Peyer's patch (tissue), 4 donors: ENCODE measurements around the gene H2BK1. TPM values are rescaled to one million over a fixed set of nuclear protein-coding genes. Genes with fewer than 3 reads are reported as not detected.

Experiments used
- DNase-seq, 3 donors: peaks; one replicate each; pipeline ENCODE4 v3.0.0-alpha.2; 2017 to 2019
- H3K27ac ChIP-seq, 4 donors: fragments of 200-600 bp; sonication (generic); one replicate each; pipeline ENCODE4 v1.5.1; 2016 to 2019
- H3K27me3 ChIP-seq, 2 donors: fragments of 200-600 bp; sonication (generic); one replicate each; pipeline ENCODE4 v1.5.1; 2019
- H3K36me3 ChIP-seq, 3 donors: fragments of 200-600 bp; sonication (generic); one replicate each; pipeline ENCODE4 v1.5.1; 2016 to 2019
- H3K4me1 ChIP-seq, 4 donors: fragments of 200-600 bp; sonication (generic); one replicate each; pipeline ENCODE4 v1.5.1; 2016 to 2019
- H3K4me3 ChIP-seq, 4 donors: fragments of 200-600 bp; sonication (generic); 1 replicate in 3 of 4; 2 replicates in 1 of 4; pipeline ENCODE4 v1.5.1; 2016 to 2019; ENCODE audit warnings: mild to moderate bottlenecking in 1 of 4
- H3K9me3 ChIP-seq, 4 donors: fragments of 200-600 bp; sonication (generic); one replicate each; pipeline ENCODE4 v1.5.1; 2016 to 2019; ENCODE audit warnings: mild to moderate bottlenecking in 1 of 4
- CTCF ChIP-seq, 6 experiments: fragments of 450-650 bp in 4 of 6; fragments of 200-600 bp in 2 of 6; sonication (generic) in 1 of 6; IDR thresholded peaks; one replicate each; pipeline ENCODE4 v1.5.1; 2017 to 2019; ENCODE audit warnings: antibody characterized with exemption in 6 of 6, mild to moderate bottlenecking in 3 of 6, moderate library complexity in 1 of 6
- POLR2A ChIP-seq, 2 donors: fragments of 450-650 bp; IDR thresholded peaks; one replicate each; pipeline ENCODE4 v1.5.1; 2017; ENCODE audit warnings: antibody characterized with exemption in 2 of 2, mild to moderate bottlenecking in 2 of 2, moderate library complexity in 2 of 2
- total RNA-seq, 4 donors: library from RNA; depleted of rRNA; stranded (reverse); fragments of >200 nt; gene quantifications; one replicate each; pipeline ENCODE4 v1.1.0, GENCODE V29; 2016

H2BK1 gene
- total RNA-seq, 4 donors from 2014 or later, result not detected

GRCh38 chr7:151232917-151233701 is 22.8 kb upstream of the H2BK1 start:
- peak in 2 of 3 donors; percentile 37 to 60 for DNase-seq
- H3K27me3 ChIP-seq, result no peaks in the 10 kb centered on the region
- H3K36me3 ChIP-seq, result peaks cover 0 to 32% (median 0%) of the 10 kb centered on the region in 3 donors
- peaks cover 0 to 14% (median 7%) of the 10 kb centered on the region in 4 donors for H3K4me1 ChIP-seq
- H3K4me3 ChIP-seq, result peak overlapping the region; percentile 92 to 100 (median 94)
- no peaks in the 10 kb centered on the region for H3K9me3 ChIP-seq
- peak overlapping the region; percentile 78 to 90 (median 82) for H3K27ac ChIP-seq
- TF ChIP-seq POLR2A (IDR thresholded peaks at IDR 0.05) (no peak), CTCF (IDR thresholded peaks at IDR 0.05) (no peak)

GRCh38 chr7:151232091-151232916 is 22.0 kb upstream of the H2BK1 start, which contains the start of gene CHPF2:
TSS of gene CHPF2 (plus strand) at chr7:151232483. CDS start at chr7:151234012, 1,529 bp downstream.
- Histone ChIP-seq H3K4me1 (peaks cover 0 to 19% (median 10%) of the 10 kb centered on the region in 4 donors), H3K9me3 (no peaks in the 10 kb centered on the region), H3K4me3 (peak within 1 kb of the TSS; percentile 92 to 100 (median 94)), H3K27ac (peak within 1 kb of the TSS; percentile 78 to 90 (median 82)), H3K36me3 (peaks cover 0 to 24% (median 0%) of the 10 kb centered on the region in 3 donors), H3K27me3 (no peaks in the 10 kb centered on the region)
- DNase-seq, result peak; percentile 90 to 97 (median 92)
- TF ChIP-seq POLR2A (IDR thresholded peaks at IDR 0.05) (peak; percentile 76 to 87), CTCF (IDR thresholded peaks at IDR 0.05) (no peak)

- TF ChIP-seq POLR2A (IDR thresholded peaks at IDR 0.05), result no peak
- no peak for TF ChIP-seq CTCF (IDR thresholded peaks at IDR 0.05)
- H3K4me1 ChIP-seq, result peaks cover 0 to 24% (median 14%) of the 10 kb centered on the region in 4 donors
- no peak for DNase-seq
- no peak overlapping the region for H3K4me3 ChIP-seq
- no peaks in the 10 kb centered on the region for H3K27me3 ChIP-seq
- no peak overlapping the region for H3K27ac ChIP-seq
- no peaks in the 10 kb centered on the region for H3K9me3 ChIP-seq
- peaks cover 0 to 14% (median 0%) of the 10 kb centered on the region in 3 donors for H3K36me3 ChIP-seq
Measured at GRCh38 chr7:151231080-151231479, 20.8 kb upstream of the H2BK1 start.

GRCh38 chr7:151229249-151229648 is 19.0 kb upstream of the H2BK1 start:
- H3K4me1 ChIP-seq, result peaks cover 0 to 30% (median 16%) of the 10 kb centered on the region in 4 donors
- no peak overlapping the region for H3K27ac ChIP-seq
- H3K9me3 ChIP-seq, result no peaks in the 10 kb centered on the region
- no peaks in the 10 kb centered on the region for H3K27me3 ChIP-seq
- peaks cover 0 to 6% (median 0%) of the 10 kb centered on the region in 3 donors for H3K36me3 ChIP-seq
- peak in 1 of 3 donors; percentile 35 for DNase-seq
- no peak overlapping the region for H3K4me3 ChIP-seq
- TF ChIP-seq CTCF (IDR thresholded peaks at IDR 0.05) (no peak), POLR2A (IDR thresholded peaks at IDR 0.05) (no peak)

GRCh38 chr7:151228024-151228866 is 18.0 kb upstream of the H2BK1 start:
- peaks cover 0 to 16% (median 0%) of the 10 kb centered on the region in 3 donors for H3K36me3 ChIP-seq
- peak overlapping the region; percentile 72 to 85 (median 76) for H3K27ac ChIP-seq
- no peak for TF ChIP-seq CTCF (IDR thresholded peaks at IDR 0.05)
- peak in 1 of 2 donors; percentile 11 for TF ChIP-seq POLR2A (IDR thresholded peaks at IDR 0.05)

More at GRCh38 chr7:151228024-151228866, 18.0 kb upstream of the H2BK1 start:
- H3K9me3 ChIP-seq, result no peaks in the 10 kb centered on the region
- H3K27me3 ChIP-seq, result no peaks in the 10 kb centered on the region
- H3K4me3 ChIP-seq, result peak overlapping the region in 3 of 4 donors; percentile 55 to 87 (median 79)
- H3K4me1 ChIP-seq, result peaks cover 0 to 22% (median 11%) of the 10 kb centered on the region in 4 donors
- DNase-seq, result peak in 1 of 3 donors; percentile 49
